CD4-positive, alpha-beta T cell treated with Interleukin-17A for 4 hours (primary cell): ENCODE data around the gene CFDP1.

Source experiments
- DNase-seq: peaks from one replicate; pipeline ENCODE4 v3.0.0-alpha.2; 2020; ENCODE audit warnings: mixed read lengths

Gene CFDP1

DNA sequence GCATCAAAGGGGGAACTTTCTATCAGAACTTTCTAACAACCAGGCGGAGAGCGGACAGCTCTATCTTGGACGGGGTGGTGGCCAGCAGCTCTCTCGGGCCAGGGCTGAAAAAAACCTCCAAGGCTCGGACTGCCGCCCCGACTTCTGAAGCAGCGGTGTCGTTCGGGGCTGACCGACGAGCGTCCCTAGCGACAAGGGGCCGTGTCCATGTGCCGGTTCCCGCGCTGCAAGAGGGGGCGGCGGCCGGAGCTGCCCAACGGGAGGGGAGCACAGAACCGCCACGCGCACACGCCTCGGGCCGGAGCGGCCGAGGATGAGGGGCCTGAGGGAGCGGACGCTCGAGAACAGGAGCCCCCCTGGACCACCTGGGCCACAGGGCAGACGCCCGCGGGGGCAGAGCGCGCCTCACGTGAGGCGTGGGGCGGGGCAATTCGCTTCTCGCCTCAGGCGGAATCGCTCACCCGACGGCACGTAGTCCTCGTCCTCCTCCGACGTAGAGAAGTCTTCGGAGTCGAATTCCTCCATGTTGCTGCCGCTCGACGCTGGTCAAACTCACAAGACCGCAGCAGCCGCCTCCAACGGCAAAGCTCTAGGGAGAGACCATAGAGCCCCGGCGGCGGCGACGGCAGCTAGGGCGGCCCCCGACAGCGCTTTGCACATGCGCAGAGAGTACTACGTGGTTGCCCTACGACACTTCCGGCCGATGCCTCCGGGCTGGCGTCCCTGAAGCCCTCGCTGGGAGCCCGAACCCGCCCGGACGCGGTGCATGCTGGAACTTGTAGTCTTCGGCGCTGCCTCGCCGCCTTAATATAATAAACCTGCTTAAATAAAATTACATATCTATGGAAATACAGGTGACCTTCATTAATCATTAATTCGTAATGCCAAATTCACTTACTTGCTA is at the start of gene CFDP1:
TSS of gene CFDP1 (minus strand) at position 676 of the 904 bp plus-strand sequence. CDS start at position 525, 151 bp downstream.
- DNase-seq, result peak; percentile 96

GRCh38 chr16:75482434-75483205 is 49.3 kb upstream of the CFDP1 start:
- DNase-seq, result no peak

GRCh38 chr16:75481475-75481874 is 48.2 kb upstream of the CFDP1 start:
- DNase-seq, result no peak

DNA sequence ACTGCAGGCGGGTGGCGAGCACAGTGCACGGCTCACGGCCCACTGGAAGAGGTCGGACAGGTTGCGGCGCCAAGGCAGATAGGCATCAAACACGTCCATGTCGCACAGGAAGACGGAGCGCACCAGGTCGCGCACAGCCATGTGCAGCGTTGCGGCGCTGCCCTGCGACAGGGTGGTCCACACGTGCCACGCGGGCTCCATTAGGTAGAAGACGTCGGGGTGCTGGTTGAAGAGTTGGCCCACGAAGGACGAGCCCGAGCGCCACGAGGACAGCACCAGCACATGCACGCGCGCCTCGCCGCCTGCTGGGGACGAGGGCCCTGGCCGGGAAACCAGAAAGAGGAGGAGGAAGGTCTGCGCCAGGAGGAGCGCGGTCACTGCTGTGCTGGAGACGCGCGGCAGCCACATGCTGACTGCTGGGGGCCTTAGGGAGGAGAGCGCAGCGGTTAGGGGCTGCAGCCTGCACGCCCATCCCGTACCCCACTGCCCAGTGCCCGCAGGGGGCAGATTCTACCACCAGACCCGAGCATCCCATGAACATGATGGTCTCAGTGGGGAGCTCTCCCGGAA is 46.2 kb upstream of the CFDP1 start:
- DNase-seq, result no peak

- DNase-seq, result no peak
Measured at GRCh38 chr16:75478480-75479345, 45.4 kb upstream of the CFDP1 start.

DNA sequence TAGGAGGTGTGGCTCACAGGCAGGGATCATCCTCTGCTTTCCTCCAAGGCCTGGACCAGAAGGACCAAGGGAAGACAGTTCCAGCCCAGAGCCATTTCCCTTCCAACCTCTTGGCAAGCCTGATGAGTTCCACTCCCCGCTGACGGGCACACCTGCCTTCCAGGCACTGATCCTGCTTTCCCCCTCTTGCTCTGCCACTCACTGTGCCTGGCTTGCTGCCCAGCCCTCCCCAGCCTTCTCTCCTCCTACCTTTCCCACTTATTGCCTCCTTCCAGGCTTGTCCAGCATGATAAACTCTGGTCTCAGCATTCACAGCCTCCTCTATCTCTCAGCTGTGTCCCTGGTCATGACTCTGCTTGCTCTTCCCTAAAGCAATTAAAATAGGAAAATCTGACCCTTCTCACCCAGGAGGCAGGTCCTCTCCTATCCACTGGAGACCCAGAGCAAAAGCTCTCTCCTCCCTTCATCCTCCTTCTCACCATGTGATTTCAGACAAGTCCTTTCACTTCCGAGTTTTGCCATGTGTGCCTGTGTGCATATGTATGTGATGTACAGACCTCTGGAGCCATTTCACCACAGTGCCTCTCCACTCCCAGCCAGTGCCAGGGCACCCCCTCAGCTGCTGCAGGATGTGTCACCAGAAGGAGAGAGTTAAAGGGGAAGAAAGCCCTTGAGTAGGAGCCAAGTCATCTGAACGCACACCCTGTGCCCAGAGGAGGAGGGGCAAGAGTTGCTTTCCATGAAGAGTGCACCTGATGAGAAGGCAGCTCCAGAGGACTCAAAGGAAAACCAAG is 44.6 kb upstream of the CFDP1 start:
- DNase-seq, result no peak

DNA sequence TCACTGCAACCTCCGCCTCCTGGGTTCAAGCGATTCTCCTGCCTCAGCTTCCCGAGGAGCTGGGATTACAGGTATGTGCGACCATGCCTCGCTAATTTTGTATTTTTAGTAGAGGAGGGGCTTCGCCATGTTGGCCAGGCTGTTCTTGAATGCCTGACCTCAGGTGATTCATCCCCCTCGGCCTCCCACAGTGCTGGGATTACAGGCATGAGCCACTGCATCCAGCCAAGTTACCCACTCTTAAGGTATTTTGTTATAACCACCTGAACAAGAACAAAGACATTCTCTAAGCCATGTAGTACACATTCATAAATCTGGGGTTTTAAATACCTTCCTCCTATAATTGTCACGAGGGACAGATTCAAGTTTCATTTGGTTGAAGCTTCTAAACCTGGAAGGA is 43.5 kb upstream of the CFDP1 start:
- DNase-seq, result no peak

- DNase-seq, result no peak
Measured at GRCh38 chr16:75475420-75475847, 42.1 kb upstream of the CFDP1 start.

GRCh38 chr16:75472908-75473877 is 39.9 kb upstream of the CFDP1 start:
- no peak for DNase-seq

DNA sequence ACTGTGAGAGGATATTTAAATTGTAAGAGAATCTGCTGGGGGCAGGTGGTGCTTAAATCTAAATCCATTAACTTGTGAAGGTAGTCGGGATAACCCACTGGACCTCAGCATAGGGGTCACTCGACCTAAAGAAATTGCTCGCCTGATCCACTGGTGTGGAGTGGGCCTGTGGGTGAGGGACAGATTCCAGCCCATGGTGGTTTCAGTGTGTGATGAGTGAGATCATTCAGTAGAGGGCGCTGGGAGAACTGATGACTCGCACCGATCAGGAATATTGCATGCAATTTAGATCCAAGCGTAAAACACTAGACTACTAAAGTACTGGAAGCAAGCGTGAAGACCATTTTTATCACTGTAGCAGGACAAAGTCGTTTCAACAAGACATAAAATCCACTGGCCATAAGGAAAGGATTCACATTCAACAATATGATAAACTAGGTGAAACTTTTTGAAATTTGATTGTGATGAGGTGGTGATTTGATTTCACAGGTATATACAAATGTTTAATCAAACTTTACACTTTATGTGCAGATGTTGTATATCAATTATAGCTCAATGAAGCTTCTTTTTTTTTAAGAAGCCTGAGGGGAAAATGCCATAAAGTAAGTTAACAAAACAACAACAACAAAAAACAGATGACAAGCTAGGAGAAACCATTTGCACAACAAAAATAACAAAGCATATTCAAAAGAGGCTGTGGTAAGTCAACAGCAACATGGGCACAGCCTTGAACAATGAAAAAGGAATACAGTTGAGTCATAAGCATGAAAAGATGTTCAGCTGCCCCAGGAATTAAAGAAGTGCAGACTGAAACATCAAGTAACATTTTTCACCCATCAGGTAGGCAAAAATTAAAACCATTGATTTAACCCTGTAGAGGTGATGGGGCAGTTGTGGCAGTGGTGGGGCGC is 38.7 kb upstream of the CFDP1 start:
- peak; percentile 60 for DNase-seq

GRCh38 chr16:75466760-75467159 is 33.5 kb upstream of the CFDP1 start:
- DNase-seq, result no peak

- DNase-seq, result peak; percentile 99
Measured at GRCh38 chr16:75464122-75464918, 31.0 kb upstream of the CFDP1 start, which contains the start of gene TMEM170A. TMEM170A (minus strand) TSS chr16:75464689; CDS start chr16:75464600, 89 bp downstream.

GRCh38 chr16:75463389-75464121 is 30.3 kb upstream of the CFDP1 start:
- peak; percentile 37 for DNase-seq

DNA sequence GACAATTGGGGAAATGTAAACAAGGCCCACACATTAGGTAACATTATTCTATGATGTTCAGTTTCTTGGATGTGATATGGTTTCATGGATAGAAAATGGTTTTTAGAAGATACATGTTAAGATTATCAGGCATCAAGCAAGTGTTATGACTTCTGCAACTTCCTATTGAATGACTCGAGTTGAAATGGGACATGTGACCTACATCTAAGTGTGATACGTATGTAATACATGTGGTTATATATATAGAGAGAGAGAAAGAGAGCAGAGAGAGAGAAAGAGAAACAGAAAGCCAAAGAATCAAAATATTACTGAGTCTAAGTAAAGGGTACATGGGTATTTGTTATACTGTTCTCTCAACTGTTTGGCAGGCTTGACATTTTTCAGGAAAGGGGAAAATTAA is 29.5 kb upstream of the CFDP1 start:
- no peak for DNase-seq

- no peak for DNase-seq
Measured at GRCh38 chr16:75461575-75461974, 28.3 kb upstream of the CFDP1 start.

GRCh38 chr16:75460446-75460845 is 27.1 kb upstream of the CFDP1 start:
- DNase-seq, result no peak

DNA sequence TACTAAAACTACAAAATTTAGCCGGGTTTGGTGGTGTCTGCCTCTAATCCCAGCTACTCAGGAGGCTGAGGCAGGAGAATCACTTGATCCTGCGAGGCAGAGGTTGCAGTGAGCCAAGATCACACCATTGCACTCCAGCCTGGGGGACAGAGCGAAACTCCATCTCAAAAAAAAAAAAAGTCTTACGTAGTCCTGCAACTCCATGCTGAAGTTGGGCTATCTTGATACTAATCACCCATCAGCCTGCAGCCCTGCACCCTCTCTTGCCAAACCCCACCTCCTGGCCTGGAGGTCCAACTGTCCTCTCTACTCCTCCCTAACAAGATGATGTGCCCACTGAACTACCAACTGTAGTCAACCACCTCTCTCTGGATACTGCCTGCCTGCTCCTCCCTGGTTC is 26.4 kb upstream of the CFDP1 start:
- no peak for DNase-seq

GRCh38 chr16:75458439-75458838 is 25.1 kb upstream of the CFDP1 start:
- DNase-seq, result no peak
